ENCODE measurements around the gene FAM228B. TPM values are rescaled to one million over a fixed set of nuclear protein-coding genes. Genes with fewer than 3 reads are reported as not detected.

Gene FAM228B
- total RNA-seq, 1 donor from 2014 or later = 18.9 TPM

GRCh38 chr2:24206714-24207113 is 83.4 kb downstream of the FAM228B start:
- H3K27ac Mint-ChIP-seq (ENCODE audit: unreplicated experiment) = no peak overlapping the region
- DNase-seq = no peak
- H3K4me1 Mint-ChIP-seq (ENCODE audit: low read depth, unreplicated experiment) = peaks cover 10% of the 10 kb centered on the region
- H3K4me3 Mint-ChIP-seq (ENCODE audit: unreplicated experiment) = no peak overlapping the region
- H3K27me3 Mint-ChIP-seq (ENCODE audit: unreplicated experiment) = peaks cover 5% of the 10 kb centered on the region
- H3K36me3 Mint-ChIP-seq (ENCODE audit: unreplicated experiment) = peaks cover 4% of the 10 kb centered on the region
- H3K9me3 Mint-ChIP-seq (ENCODE audit: unreplicated experiment) = peaks cover 7% of the 10 kb centered on the region
- TF ChIP-seq CTCF (IDR thresholded peaks at IDR 0.05; ENCODE audit: partially characterized antibody, unreplicated experiment) = no peak

DNA sequence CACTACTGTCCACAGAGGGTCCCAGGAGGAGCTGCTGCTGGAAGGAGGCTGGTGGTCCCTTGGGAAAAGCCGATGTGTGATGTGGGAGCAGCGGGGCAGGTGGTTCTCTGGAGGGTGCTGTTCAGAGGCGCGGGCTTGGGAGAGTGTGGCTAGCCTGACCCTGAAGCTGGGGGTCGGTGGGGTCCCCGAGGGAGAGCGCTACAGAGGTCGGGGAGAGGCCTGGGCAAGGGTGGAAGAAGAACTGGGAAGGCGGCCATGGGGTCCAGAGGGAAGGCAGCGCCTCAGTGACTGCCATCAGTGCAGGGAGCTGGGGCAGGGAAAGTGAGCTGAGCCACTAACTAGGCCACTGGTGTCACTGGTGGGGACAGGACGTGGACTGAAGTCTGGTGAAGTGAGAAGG is 84.1 kb downstream of the FAM228B start:
- no peak overlapping the region for H3K4me3 Mint-ChIP-seq (ENCODE audit: unreplicated experiment)
- peaks cover 9% of the 10 kb centered on the region for H3K4me1 Mint-ChIP-seq (ENCODE audit: low read depth, unreplicated experiment)
- peaks cover 5% of the 10 kb centered on the region for H3K27me3 Mint-ChIP-seq (ENCODE audit: unreplicated experiment)
- no peak for TF ChIP-seq CTCF (IDR thresholded peaks at IDR 0.05; ENCODE audit: partially characterized antibody, unreplicated experiment)
- H3K9me3 Mint-ChIP-seq (ENCODE audit: unreplicated experiment) = peaks cover 7% of the 10 kb centered on the region
- H3K27ac Mint-ChIP-seq (ENCODE audit: unreplicated experiment) = no peak overlapping the region
- DNase-seq = no peak
- peaks cover 4% of the 10 kb centered on the region for H3K36me3 Mint-ChIP-seq (ENCODE audit: unreplicated experiment)

DNA sequence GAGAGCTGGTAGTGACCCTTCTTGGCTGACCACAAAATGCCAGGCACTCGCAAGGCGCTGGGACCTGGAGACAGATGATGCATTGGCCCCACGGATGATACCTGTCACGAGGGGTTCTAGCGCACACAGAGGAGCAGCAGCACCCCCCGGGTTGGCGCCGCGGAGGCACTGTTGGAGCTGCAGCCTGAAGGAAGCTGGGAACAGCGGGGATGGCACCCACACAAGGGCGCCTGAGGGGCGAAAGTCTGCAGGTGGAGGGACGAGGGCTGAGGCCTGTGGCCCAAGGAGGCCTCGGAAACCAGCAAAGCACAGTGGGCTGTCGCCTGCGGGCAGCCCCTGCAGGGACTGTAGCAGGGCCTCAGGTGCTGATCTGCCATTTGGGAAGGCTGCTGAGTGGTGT is 85.2 kb downstream of the FAM228B start:
- no peak overlapping the region for H3K4me3 Mint-ChIP-seq (ENCODE audit: unreplicated experiment)
- no peak for DNase-seq
- H3K27ac Mint-ChIP-seq (ENCODE audit: unreplicated experiment) = peak overlapping the region; percentile 18
- peaks cover 9% of the 10 kb centered on the region for H3K4me1 Mint-ChIP-seq (ENCODE audit: low read depth, unreplicated experiment)
- peaks cover 5% of the 10 kb centered on the region for H3K27me3 Mint-ChIP-seq (ENCODE audit: unreplicated experiment)
- no peak for TF ChIP-seq CTCF (IDR thresholded peaks at IDR 0.05; ENCODE audit: partially characterized antibody, unreplicated experiment)
- peaks cover 4% of the 10 kb centered on the region for H3K36me3 Mint-ChIP-seq (ENCODE audit: unreplicated experiment)
- H3K9me3 Mint-ChIP-seq (ENCODE audit: unreplicated experiment) = peaks cover 7% of the 10 kb centered on the region

GRCh38 chr2:24209389-24210105 is 86.3 kb downstream of the FAM228B start:
- TF ChIP-seq CTCF (IDR thresholded peaks at IDR 0.05; ENCODE audit: partially characterized antibody, unreplicated experiment) = no peak
- peaks cover 4% of the 10 kb centered on the region for H3K36me3 Mint-ChIP-seq (ENCODE audit: unreplicated experiment)
- no peak for DNase-seq
- H3K9me3 Mint-ChIP-seq (ENCODE audit: unreplicated experiment) = peaks cover 7% of the 10 kb centered on the region
- peaks cover 5% of the 10 kb centered on the region for H3K27me3 Mint-ChIP-seq (ENCODE audit: unreplicated experiment)
- H3K27ac Mint-ChIP-seq (ENCODE audit: unreplicated experiment) = no peak overlapping the region
- peaks cover 9% of the 10 kb centered on the region for H3K4me1 Mint-ChIP-seq (ENCODE audit: low read depth, unreplicated experiment)
- H3K4me3 Mint-ChIP-seq (ENCODE audit: unreplicated experiment) = no peak overlapping the region

DNA sequence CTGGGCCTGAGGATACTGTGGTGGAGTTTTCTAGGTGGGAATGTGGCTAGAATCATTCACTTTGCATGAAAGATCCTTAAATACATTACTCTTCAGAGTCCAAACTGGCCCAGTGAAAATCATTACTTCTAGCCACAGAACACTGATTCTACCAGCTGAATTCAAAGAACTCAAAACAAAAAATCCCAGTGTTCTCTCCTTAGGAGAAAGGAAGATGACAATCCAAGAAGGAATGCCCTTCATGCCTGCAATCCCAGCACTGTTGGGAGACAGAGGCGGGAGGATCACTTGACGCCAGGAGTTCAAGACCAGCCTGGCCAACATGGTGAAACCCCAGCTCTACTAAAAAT is 86.8 kb downstream of the FAM228B start:
- H3K4me3 Mint-ChIP-seq (ENCODE audit: unreplicated experiment) = no peak overlapping the region
- no peak overlapping the region for H3K27ac Mint-ChIP-seq (ENCODE audit: unreplicated experiment)
- TF ChIP-seq CTCF (IDR thresholded peaks at IDR 0.05; ENCODE audit: partially characterized antibody, unreplicated experiment) = no peak
- DNase-seq = no peak
- H3K36me3 Mint-ChIP-seq (ENCODE audit: unreplicated experiment) = peaks cover 4% of the 10 kb centered on the region
- peaks cover 7% of the 10 kb centered on the region for H3K9me3 Mint-ChIP-seq (ENCODE audit: unreplicated experiment)
- peaks cover 9% of the 10 kb centered on the region for H3K4me1 Mint-ChIP-seq (ENCODE audit: low read depth, unreplicated experiment)
- peaks cover 5% of the 10 kb centered on the region for H3K27me3 Mint-ChIP-seq (ENCODE audit: unreplicated experiment)
